HepG2 (cell line): ENCODE results near the gene EMC9. TPM values are rescaled to one million over a fixed set of nuclear protein-coding genes. Genes with fewer than 3 reads are reported as not detected.
A peak's percentile ranks its signal among the peaks of the same experiment; 100 is the strongest.

Experiments used
- CC2D1A ChIP-seq: sonication (generic); formaldehyde crosslinking; IDR thresholded peaks from 2 replicates; pipeline ENCODE4 v1.8.1; 2023; ENCODE audit warnings: mild to moderate bottlenecking, missing genetic modification reagents
- CCAR2 ChIP-seq: fragments of 200-400 bp; formaldehyde crosslinking; optimal IDR thresholded peaks from 2 replicates; pipeline ENCODE3; 2018; ENCODE audit warnings: low read depth, mild to moderate bottlenecking, low read length, moderate library complexity
- CHD4 ChIP-seq: fragments of 200-600 bp; sonication (generic); IDR thresholded peaks from 2 replicates; pipeline ENCODE4 v1.7.0; 2017; ENCODE audit warnings: mild to moderate bottlenecking, low read length, borderline replicate concordance
- KAT7 ChIP-seq: IDR thresholded peaks from 2 replicates; pipeline ENCODE4 v1.6.1; 2018; ENCODE audit warnings: borderline replicate concordance, missing compliant biosample characterization
- MAF1 ChIP-seq: sonication (generic); formaldehyde crosslinking; IDR thresholded peaks from 2 replicates; pipeline ENCODE4 v1.5.0; 2020; ENCODE audit warnings: missing genetic modification reagents, borderline replicate concordance
- NFE2L2 ChIP-seq: fragments of 150-350 bp; IDR thresholded peaks from 2 replicates; pipeline ENCODE4 v1.6.1; 2014; ENCODE audit warnings: low read length
- NFKBIZ ChIP-seq: IDR thresholded peaks from 2 replicates; pipeline ENCODE4 v1.6.1; 2018; ENCODE audit warnings: missing genetic modification reagents, missing compliant biosample characterization
- PHB2 ChIP-seq: fragments of 450-650 bp; IDR thresholded peaks from 2 replicates; pipeline ENCODE4 v1.6.1; 2018; ENCODE audit not compliant: partially characterized antibody
- RCOR2 ChIP-seq: IDR thresholded peaks from 2 replicates; pipeline ENCODE4 v1.6.1; 2016; ENCODE audit warnings: missing biosample characterization, missing genetic modification reagents
- ZC3H4 ChIP-seq: sonication (generic); formaldehyde crosslinking; IDR thresholded peaks from 2 replicates; pipeline ENCODE4 v1.4.0; 2020; ENCODE audit warnings: missing genetic modification reagents, borderline replicate concordance
- ZNF101 ChIP-seq: sonication (generic); formaldehyde crosslinking; IDR thresholded peaks from 2 replicates; pipeline ENCODE4 v1.4.0; 2020; ENCODE audit warnings: mild to moderate bottlenecking, low read depth, missing genetic modification reagents, borderline replicate concordance
- ZNF207 ChIP-seq: fragments of 450-650 bp; IDR thresholded peaks from 2 replicates; pipeline ENCODE4 v1.6.1; 2016; ENCODE audit warnings: antibody characterized with exemption, borderline replicate concordance
- ZNF331 ChIP-seq: sonication (generic); formaldehyde crosslinking; IDR thresholded peaks from 2 replicates; pipeline ENCODE4 v1.4.0; 2020; ENCODE audit warnings: missing genetic modification reagents
- ZNF446 ChIP-seq: sonication (generic); formaldehyde crosslinking; IDR thresholded peaks from 2 replicates; pipeline ENCODE4 v1.5.0; 2020; ENCODE audit warnings: mild to moderate bottlenecking, missing genetic modification reagents
- ZNF660 ChIP-seq: sonication (generic); formaldehyde crosslinking; IDR thresholded peaks from 2 replicates; pipeline ENCODE4 v1.5.1; 2020; ENCODE audit warnings: mild to moderate bottlenecking, low read depth, missing genetic modification reagents, borderline replicate concordance
- ZNF724P ChIP-seq: sonication (generic); formaldehyde crosslinking; IDR thresholded peaks from 2 replicates; pipeline ENCODE4 v1.8.0; 2022; ENCODE audit warnings: missing genetic modification reagents, borderline replicate concordance
- ZNF776 ChIP-seq: sonication (generic); formaldehyde crosslinking; IDR thresholded peaks from 2 replicates; pipeline ENCODE4 v1.4.0; 2020; ENCODE audit warnings: mild to moderate bottlenecking, missing genetic modification reagents
- polyA plus RNA-seq, 8 experiments: library from polyadenylated mRNA; depleted of rRNA in 3 of 8; stranded (reverse) in 7 of 8; unstranded in 1 of 8; fragments of >200 nt; fragmentation: Illumina TruSeq in 4 of 8; extraction: Trizol in 4 of 8; gene quantifications; 2 replicates each; pipeline versions ENCODE4 v1.2.1 to v1.2.3, GENCODE V29; 2011 to 2016; ENCODE audit warnings: low read depth in 4 of 8, missing spikeins in 1 of 8, mixed read lengths in 1 of 8; ENCODE audit not compliant: insufficient read depth in 1 of 8
- total RNA-seq, 5 experiments: library from RNA; depleted of rRNA; stranded (reverse); fragments of >200 nt; fragmentation: Illumina TruSeq; extraction: Trizol; gene quantifications; 2 replicates each; pipeline ENCODE4 v1.2.3, GENCODE V29; 2016; ENCODE audit warnings: low read depth in 1 of 5
- TF ChIP-seq, protein P1 (sequence below): sonication (generic); formaldehyde crosslinking; IDR thresholded peaks from 2 replicates; pipeline ENCODE4 v1.5.1; 2020; ENCODE audit warnings: missing genetic modification reagents, mild to moderate bottlenecking, borderline replicate concordance
- TF ChIP-seq, protein P2 (sequence below): sonication (generic); formaldehyde crosslinking; IDR thresholded peaks from 2 replicates; pipeline ENCODE4 v1.8.0; 2022; ENCODE audit warnings: mild to moderate bottlenecking, missing genetic modification reagents, moderate library complexity
- TF ChIP-seq, protein P3 (sequence below): IDR thresholded peaks from 2 replicates; pipeline ENCODE4 v1.6.1; 2012; ENCODE audit warnings: inconsistent platforms
- TF ChIP-seq, protein P4 (sequence below): sonication (generic); formaldehyde crosslinking; IDR thresholded peaks from 2 replicates; pipeline ENCODE4 v1.4.0; 2020; ENCODE audit warnings: missing genetic modification reagents
- TF ChIP-seq, protein P5 (sequence below): sonication (generic); formaldehyde crosslinking; IDR thresholded peaks from 2 replicates; pipeline ENCODE4 v1.8.0; 2022; ENCODE audit warnings: mild to moderate bottlenecking, missing genetic modification reagents, moderate library complexity
- TF ChIP-seq, protein P6 (sequence below): IDR thresholded peaks from 2 replicates; pipeline ENCODE4 v1.6.1; 2018; ENCODE audit warnings: missing genetic modification reagents, mild to moderate bottlenecking, missing compliant biosample characterization
- TF ChIP-seq, protein P7 (sequence below): IDR thresholded peaks from 2 replicates; pipeline ENCODE4 v1.6.1; 2016; ENCODE audit warnings: missing biosample characterization, missing genetic modification reagents, low read depth

The EMC9 gene
- total and polyA plus RNA-seq, 2 of the 13 experiments (the other 11 are each of a cell fraction or from before 2014, with no cell fraction given): 60.5 to 78.7 TPM

DNA sequence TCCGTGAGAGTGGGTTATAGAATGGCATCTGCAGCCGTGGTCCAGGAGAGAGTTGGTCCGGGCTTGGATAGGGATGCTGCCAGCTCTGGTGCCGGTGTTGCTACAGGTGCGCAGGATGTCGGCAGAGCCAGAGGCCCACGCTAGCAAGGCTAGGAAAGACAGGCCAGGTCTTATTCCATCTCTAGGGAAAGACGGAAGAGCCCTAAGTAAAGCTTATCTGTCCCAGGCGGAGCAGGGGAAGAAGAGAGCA, 5.9 kb downstream of the EMC9 start (continued):
- TF ChIP-seq CC2D1A: no peak
- TF ChIP-seq, protein P1, sequence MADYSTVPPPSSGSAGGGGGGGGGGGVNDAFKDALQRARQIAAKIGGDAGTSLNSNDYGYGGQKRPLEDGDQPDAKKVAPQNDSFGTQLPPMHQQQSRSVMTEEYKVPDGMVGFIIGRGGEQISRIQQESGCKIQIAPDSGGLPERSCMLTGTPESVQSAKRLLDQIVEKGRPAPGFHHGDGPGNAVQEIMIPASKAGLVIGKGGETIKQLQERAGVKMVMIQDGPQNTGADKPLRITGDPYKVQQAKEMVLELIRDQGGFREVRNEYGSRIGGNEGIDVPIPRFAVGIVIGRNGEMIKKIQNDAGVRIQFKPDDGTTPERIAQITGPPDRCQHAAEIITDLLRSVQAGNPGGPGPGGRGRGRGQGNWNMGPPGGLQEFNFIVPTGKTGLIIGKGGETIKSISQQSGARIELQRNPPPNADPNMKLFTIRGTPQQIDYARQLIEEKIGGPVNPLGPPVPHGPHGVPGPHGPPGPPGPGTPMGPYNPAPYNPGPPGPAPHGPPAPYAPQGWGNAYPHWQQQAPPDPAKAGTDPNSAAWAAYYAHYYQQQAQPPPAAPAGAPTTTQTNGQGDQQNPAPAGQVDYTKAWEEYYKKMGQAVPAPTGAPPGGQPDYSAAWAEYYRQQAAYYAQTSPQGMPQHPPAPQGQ (CRISPR knock-in tag): no peak
- no peak for TF ChIP-seq RCOR2
- no peak for TF ChIP-seq KAT7
- no peak for TF ChIP-seq ZNF446
- TF ChIP-seq, protein P2, sequence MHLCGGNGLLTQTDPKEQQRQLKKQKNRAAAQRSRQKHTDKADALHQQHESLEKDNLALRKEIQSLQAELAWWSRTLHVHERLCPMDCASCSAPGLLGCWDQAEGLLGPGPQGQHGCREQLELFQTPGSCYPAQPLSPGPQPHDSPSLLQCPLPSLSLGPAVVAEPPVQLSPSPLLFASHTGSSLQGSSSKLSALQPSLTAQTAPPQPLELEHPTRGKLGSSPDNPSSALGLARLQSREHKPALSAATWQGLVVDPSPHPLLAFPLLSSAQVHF (CRISPR knock-in tag): no peak
- no peak for TF ChIP-seq NFE2L2
- TF ChIP-seq ZC3H4 (CRISPR knock-in tag): peak; percentile 80; the same call in 1 of the 2 replicates
- TF ChIP-seq ZNF331: no peak
- TF ChIP-seq, protein P3, sequence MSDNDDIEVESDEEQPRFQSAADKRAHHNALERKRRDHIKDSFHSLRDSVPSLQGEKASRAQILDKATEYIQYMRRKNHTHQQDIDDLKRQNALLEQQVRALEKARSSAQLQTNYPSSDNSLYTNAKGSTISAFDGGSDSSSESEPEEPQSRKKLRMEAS: no peak
- TF ChIP-seq NFKBIZ (CRISPR knock-in tag): no peak
- TF ChIP-seq, protein P4, sequence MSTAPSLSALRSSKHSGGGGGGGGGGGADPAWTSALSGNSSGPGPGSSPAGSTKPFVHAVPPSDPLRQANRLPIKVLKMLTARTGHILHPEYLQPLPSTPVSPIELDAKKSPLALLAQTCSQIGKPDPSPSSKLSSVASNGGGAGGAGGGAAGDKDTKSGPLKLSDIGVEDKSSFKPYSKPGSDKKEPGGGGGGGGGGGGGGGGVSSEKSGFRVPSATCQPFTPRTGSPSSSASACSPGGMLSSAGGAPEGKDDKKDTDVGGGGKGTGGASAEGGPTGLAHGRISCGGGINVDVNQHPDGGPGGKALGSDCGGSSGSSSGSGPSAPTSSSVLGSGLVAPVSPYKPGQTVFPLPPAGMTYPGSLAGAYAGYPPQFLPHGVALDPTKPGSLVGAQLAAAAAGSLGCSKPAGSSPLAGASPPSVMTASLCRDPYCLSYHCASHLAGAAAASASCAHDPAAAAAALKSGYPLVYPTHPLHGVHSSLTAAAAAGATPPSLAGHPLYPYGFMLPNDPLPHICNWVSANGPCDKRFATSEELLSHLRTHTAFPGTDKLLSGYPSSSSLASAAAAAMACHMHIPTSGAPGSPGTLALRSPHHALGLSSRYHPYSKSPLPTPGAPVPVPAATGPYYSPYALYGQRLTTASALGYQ (CRISPR knock-in tag): no peak
- TF ChIP-seq, protein P5, sequence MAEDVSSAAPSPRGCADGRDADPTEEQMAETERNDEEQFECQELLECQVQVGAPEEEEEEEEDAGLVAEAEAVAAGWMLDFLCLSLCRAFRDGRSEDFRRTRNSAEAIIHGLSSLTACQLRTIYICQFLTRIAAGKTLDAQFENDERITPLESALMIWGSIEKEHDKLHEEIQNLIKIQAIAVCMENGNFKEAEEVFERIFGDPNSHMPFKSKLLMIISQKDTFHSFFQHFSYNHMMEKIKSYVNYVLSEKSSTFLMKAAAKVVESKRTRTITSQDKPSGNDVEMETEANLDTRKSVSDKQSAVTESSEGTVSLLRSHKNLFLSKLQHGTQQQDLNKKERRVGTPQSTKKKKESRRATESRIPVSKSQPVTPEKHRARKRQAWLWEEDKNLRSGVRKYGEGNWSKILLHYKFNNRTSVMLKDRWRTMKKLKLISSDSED (CRISPR knock-in tag): 0 out of 2 replicates have a peak, but pooled peaks have one; percentile 33
- TF ChIP-seq ZNF724P (CRISPR knock-in tag): no peak; the same call in 1 of the 2 replicates
- TF ChIP-seq, protein P6, sequence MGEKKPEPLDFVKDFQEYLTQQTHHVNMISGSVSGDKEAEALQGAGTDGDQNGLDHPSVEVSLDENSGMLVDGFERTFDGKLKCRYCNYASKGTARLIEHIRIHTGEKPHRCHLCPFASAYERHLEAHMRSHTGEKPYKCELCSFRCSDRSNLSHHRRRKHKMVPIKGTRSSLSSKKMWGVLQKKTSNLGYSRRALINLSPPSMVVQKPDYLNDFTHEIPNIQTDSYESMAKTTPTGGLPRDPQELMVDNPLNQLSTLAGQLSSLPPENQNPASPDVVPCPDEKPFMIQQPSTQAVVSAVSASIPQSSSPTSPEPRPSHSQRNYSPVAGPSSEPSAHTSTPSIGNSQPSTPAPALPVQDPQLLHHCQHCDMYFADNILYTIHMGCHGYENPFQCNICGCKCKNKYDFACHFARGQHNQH: no peak
- TF ChIP-seq CHD4: no peak
- TF ChIP-seq ZNF776 (CRISPR knock-in tag): no peak
- no peak for TF ChIP-seq MAF1 (CRISPR knock-in tag)
- TF ChIP-seq PHB2: no peak
- TF ChIP-seq ZNF207: no peak
- no peak; the same call in 1 of the 2 replicates for TF ChIP-seq ZNF660 (CRISPR knock-in tag)
- TF ChIP-seq CCAR2: no peak
- TF ChIP-seq, protein P7, sequence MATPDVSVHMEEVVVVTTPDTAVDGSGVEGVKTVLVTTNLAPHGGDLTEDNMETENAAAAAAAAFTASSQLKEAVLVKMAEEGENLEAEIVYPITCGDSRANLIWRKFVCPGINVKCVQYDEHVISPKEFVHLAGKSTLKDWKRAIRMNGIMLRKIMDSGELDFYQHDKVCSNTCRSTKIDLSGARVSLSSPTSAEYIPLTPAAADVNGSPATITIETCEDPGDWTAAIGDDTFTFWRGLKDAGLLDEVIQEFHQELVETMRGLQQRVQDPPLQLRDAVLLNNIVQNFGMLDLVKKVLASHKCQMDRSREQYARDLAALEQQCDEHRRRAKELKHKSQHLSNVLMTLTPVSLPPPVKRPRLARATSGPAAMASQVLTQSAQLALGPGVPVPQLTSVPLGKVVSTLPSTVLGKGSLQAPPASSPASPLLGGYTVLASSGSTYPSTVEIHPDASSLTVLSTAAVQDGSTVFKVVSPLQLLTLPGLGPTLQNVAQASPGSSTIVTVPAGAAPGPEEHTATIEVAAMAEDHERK (CRISPR knock-in tag): no peak
- no peak for TF ChIP-seq ZNF101 (CRISPR knock-in tag)
